GM12878 (cell line): ENCODE data around the gene CLEC5A. TPM values are rescaled to one million over a fixed set of nuclear protein-coding genes. Genes with fewer than 3 reads are reported as not detected.

ENCODE experiments used
- ATAC-seq: fragments of 200-7000 bp; cut with Tn5 transposase; 3 replicates; pipeline ENCODE4 v1.9.1; 2020; ENCODE audit warnings: mild to moderate bottlenecking, moderate library complexity
- BruUV-seq: library from RNA; stranded (reverse); fragments of 400-500 nt; replicated peaks from 2 replicates; lab custom pipeline; 2021; lab: Mats Ljungman, UMichigan
- CTCF ChIA-PET: fragments of 300-600 bp; sonication (Branson Sonifier 250); formaldehyde crosslinking; extraction: SDS; loops from one replicate; lab custom pipeline; 2021; ENCODE audit warnings: inconsistent platforms; lab: Yijun Ruan, JAX
- POLR2A ChIA-PET: fragments of 350-600 bp; formaldehyde crosslinking; extraction: SDS; loops from one replicate; lab custom pipeline; 2021; ENCODE audit warnings: inconsistent platforms; lab: Charles Lee
- RAD21 ChIA-PET: fragments of 300-600 bp; sonication (Branson Sonifier 250); formaldehyde crosslinking; loops from one replicate; lab custom pipeline; 2023; ENCODE audit warnings: antibody characterized with exemption; ENCODE audit not compliant: unreplicated experiment; lab: Charles Lee
- SMC1A ChIA-PET: fragments of 300-600 bp; sonication (Branson Sonifier 250); formaldehyde crosslinking; loops from one replicate; lab custom pipeline; 2023; ENCODE audit not compliant: unreplicated experiment, uncharacterized antibody; lab: Charles Lee
- DNase-seq: peaks from one replicate; pipeline ENCODE4 v3.0.0-alpha.2; 2011; ENCODE audit warnings: low read depth, low spot score
- FAIRE-seq: peaks from 3 replicates; lab custom pipeline; 2011; peaks lifted over from hg19 to GRCh38; lab: Jason Lieb, UNC
- H2AFZ ChIP-seq: 2 replicates; pipeline ENCODE4 v1.6.0; 2011; ENCODE audit warnings: low read depth, low read length, control low read depth; ENCODE audit not compliant: control insufficient read depth
- H3K27ac ChIP-seq: 2 replicates; pipeline ENCODE4 v1.5.1; 2011; ENCODE audit warnings: control low read depth; ENCODE audit not compliant: control insufficient read depth, insufficient read depth
- H3K27me3 ChIP-seq, 2 experiments: replicated peaks in 1 of 2; 2 replicates each; pipeline versions ENCODE4 v1.6.0 to v1.6.1; 2011; ENCODE audit warnings: low read length in 1 of 2; ENCODE audit not compliant: control insufficient read depth in 2 of 2, insufficient read depth in 2 of 2
- H3K36me3 ChIP-seq, 2 experiments: 2 replicates each; pipeline ENCODE4 v1.5.1; 2011; ENCODE audit warnings: low read length in 1 of 2; ENCODE audit not compliant: control insufficient read depth in 2 of 2, insufficient read depth in 2 of 2
- H3K4me1 ChIP-seq: 2 replicates; pipeline ENCODE4 v1.6.1; 2011; ENCODE audit warnings: mild to moderate bottlenecking, low read length, moderate library complexity, mixed read lengths; ENCODE audit not compliant: control insufficient read depth, insufficient read depth
- H3K4me2 ChIP-seq: 2 replicates; pipeline ENCODE4 v1.6.0; 2011; ENCODE audit warnings: control low read depth; ENCODE audit not compliant: control insufficient read depth, insufficient read depth
- H3K4me3 ChIP-seq: fragments of 200-600 bp; sonication (generic); 2 replicates; pipeline ENCODE4 v1.5.1; 2016
- H3K79me2 ChIP-seq: 2 replicates; pipeline ENCODE4 v1.6.0; 2011; ENCODE audit warnings: low read length; ENCODE audit not compliant: control insufficient read depth, insufficient read depth
- H3K9ac ChIP-seq: 2 replicates; pipeline ENCODE4 v1.8.0; 2011; ENCODE audit warnings: low read length, control low read depth, mixed read lengths; ENCODE audit not compliant: control insufficient read depth, insufficient read depth
- H3K9me3 ChIP-seq: replicated peaks from 3 replicates; pipeline ENCODE4 v1.5.1; 2011; ENCODE audit warnings: mild to moderate bottlenecking, low read length; ENCODE audit not compliant: control insufficient read depth, insufficient read depth
- H4K20me1 ChIP-seq: 2 replicates; pipeline ENCODE4 v1.6.0; 2011; ENCODE audit not compliant: control insufficient read depth, insufficient read depth
- CEBPZ ChIP-seq: fragments of 150-350 bp; IDR thresholded peaks from 2 replicates; pipeline ENCODE4 v1.6.1; 2016; ENCODE audit warnings: low read depth, low read length
- EZH2 ChIP-seq: IDR thresholded peaks from 2 replicates; pipeline ENCODE4 v1.6.1; 2012; ENCODE audit warnings: low read depth, mild to moderate bottlenecking, control low read depth, inconsistent platforms, low read length, borderline replicate concordance; ENCODE audit not compliant: control insufficient read depth
- NFIC ChIP-seq: IDR thresholded peaks from 2 replicates; pipeline ENCODE4 v1.6.1; 2012; ENCODE audit warnings: low read depth, mild to moderate bottlenecking, inconsistent platforms, low read length, moderate library complexity
- POLR2A ChIP-seq: IDR thresholded peaks from 2 replicates; pipeline ENCODE4 v1.6.1; 2011; ENCODE audit warnings: low read depth, mild to moderate bottlenecking, low read length
- RUNX3 ChIP-seq: IDR thresholded peaks from 2 replicates; pipeline ENCODE4 v1.6.1; 2012; ENCODE audit warnings: low read length, inconsistent platforms
- SRF ChIP-seq, 2 experiments: IDR thresholded peaks; 2 replicates each; pipeline ENCODE4 v1.6.1; 2011; ENCODE audit warnings: low read depth in 2 of 2, low read length in 2 of 2, mild to moderate bottlenecking in 1 of 2, moderate library complexity in 1 of 2
- SUZ12 ChIP-seq: fragments of 200-600 bp; sonication (generic); IDR thresholded peaks from one replicate; pipeline ENCODE4 v1.6.1; 2018; ENCODE audit warnings: antibody characterized with exemption, mild to moderate bottlenecking; ENCODE audit not compliant: unreplicated experiment
- ZBTB11 ChIP-seq: fragments of 450-650 bp; formaldehyde crosslinking; IDR thresholded peaks from 2 replicates; pipeline ENCODE4 v1.5.0; 2022; ENCODE audit warnings: mild to moderate bottlenecking, missing genetic modification characterization
- ZBTB33 ChIP-seq: fragments of 450-650 bp; IDR thresholded peaks from 2 replicates; pipeline ENCODE4 v1.6.1; 2017; ENCODE audit warnings: mild to moderate bottlenecking
- ZNF384 ChIP-seq: IDR thresholded peaks from 2 replicates; pipeline ENCODE4 v1.6.1; 2012; ENCODE audit warnings: low read depth, mild to moderate bottlenecking, low read length, improper control_type of control experiment, borderline replicate concordance
- WGBS: methylation state at CpG from one replicate; pipeline ENCODE4 v1.1.6; 2016; ENCODE audit warnings: low lambda C conversion rate; ENCODE audit not compliant: insufficient replicate concordance, insufficient coverage; ENCODE audit errors: missing lambda C conversion rate; 5-methylcytosine and 5-hydroxymethylcytosine counted together
- in situ Hi-C: fragments of 300-500 bp; cut with MboI; formaldehyde crosslinking; loops from 9 replicates; pipeline ENCODE4 v1.14.3; 2018; ENCODE audit warnings: mixed read lengths
- intact Hi-C: fragments of 100-400 bp; cut with micrococcal nuclease; formaldehyde crosslinking; loops from one replicate; pipeline ENCODE4 v1.14.2; 2022; ENCODE audit not compliant: unreplicated experiment
- polyA plus RNA-seq, 11 experiments: library from polyadenylated mRNA; depleted of rRNA in 4 of 11; unstranded in 6 of 11; stranded (reverse) in 5 of 11; fragments of >200 nt; fragmentation: Nextera tagmentation in 4 of 11; fragmentation: Illumina TruSeq in 1 of 11; extraction: Ambion mirVana in 4 of 11; extraction: Trizol in 1 of 11; gene quantifications; 1 replicate in 1 of 11; 2 replicates in 10 of 11; pipeline versions ENCODE4 v1.2.1 to v1.2.3, GENCODE V29; 2011 to 2016; ENCODE audit warnings: inconsistent platforms in 2 of 11, missing spikeins in 2 of 11, low read depth in 1 of 11
- total RNA-seq, 4 experiments: library from RNA; depleted of rRNA in 3 of 4; stranded (reverse); fragments of >200 nt in 3 of 4; fragmentation: Illumina TruSeq in 1 of 4; extraction: Trizol in 1 of 4; gene quantifications; 2 replicates each; pipeline versions ENCODE4 v1.2.1 to v1.2.3, GENCODE V29; 2013 to 2021

The CLEC5A gene
- total and polyA plus RNA-seq, 10 of the 15 experiments (the other 5 are each of a cell fraction or from before 2014, with no cell fraction given) = not detected

GRCh38 chr7:141993354-141993753 is 46.6 kb upstream of the CLEC5A start:
- no peaks in the 10 kb centered on the region for H3K27me3 ChIP-seq
- BruUV-seq = no TSS peak
- H2AFZ ChIP-seq = no peak overlapping the region
- WGBS = 0% methylated on average over 1 of the region's 1 CpG
- DNase-seq (no peak), FAIRE-seq (no peak), ATAC-seq (no peak)
- H4K20me1 ChIP-seq = no peaks in the 10 kb centered on the region
- no peak overlapping the region for H3K9ac ChIP-seq
- in situ Hi-C loops (no loop called here), intact Hi-C loops (no loop called here)
- TF ChIP-seq CEBPZ (no peak), ZBTB33 (no peak), RUNX3 (no peak), SUZ12 (no peak), ZNF384 (no peak), NFIC (no peak), ZBTB11 (CRISPR knock-in tag) (no peak), EZH2 (no peak), POLR2A (no peak), SRF (IDR thresholded peaks at IDR 0.05; ENCODE audit: low read depth in 2 of 2, low read length in 2 of 2) (no peak)
- H3K79me2 ChIP-seq = no peaks in the 10 kb centered on the region
- no peaks in the 10 kb centered on the region for H3K36me3 ChIP-seq
- H3K4me3 ChIP-seq = no peak overlapping the region
- H3K27ac ChIP-seq = no peak overlapping the region
- no peak overlapping the region for H3K4me2 ChIP-seq
- ChIA-PET CTCF (interaction anchor here (1.9 kb wide), 1 partner anchor 17 kb away, joined by 5 read pairs; no protein-coding TSS in a partner anchor), SMC1A (no interaction called here), POLR2A (no interaction called here), RAD21 (no interaction called here)
- no peaks in the 10 kb centered on the region for H3K9me3 ChIP-seq
- H3K4me1 ChIP-seq = no peaks in the 10 kb centered on the region
